K562 (cell line): Measurements from ENCODE around the gene PADI4. TPM values are rescaled to one million over a fixed set of nuclear protein-coding genes. Genes with fewer than 3 reads are reported as not detected.
A peak's percentile ranks its signal among the peaks of the same experiment; 100 is the strongest.

Experiments used
- BHLHE40 ChIP-seq: IDR thresholded peaks from 2 replicates; pipeline ENCODE4 v1.6.1; 2011; ENCODE audit warnings: low read length, improper control_type of control experiment
- CAMTA2 ChIP-seq: fragments of 250-450 bp; sonication (Bioruptor Pico); conservative IDR thresholded peaks from 2 replicates; pipeline ENCODE4 v1.5.1; 2022
- FOS ChIP-seq: IDR thresholded peaks from 3 replicates; pipeline ENCODE4 v1.6.1; 2011; ENCODE audit not compliant: insufficient read length; ENCODE audit errors: extremely low read depth
- JUN ChIP-seq, 2 experiments: sonication (generic) in 1 of 2; formaldehyde crosslinking in 1 of 2; IDR thresholded peaks; 2 replicates each; pipeline versions ENCODE4 v1.6.1 to v1.8.0; 2012 to 2022; ENCODE audit warnings: borderline replicate concordance in 2 of 2, mild to moderate bottlenecking in 2 of 2, improper control_type of control experiment in 1 of 2, low read depth in 1 of 2, low read length in 1 of 2, missing genetic modification reagents in 1 of 2
- MTA1 ChIP-seq: fragments of 450-650 bp; IDR thresholded peaks from 2 replicates; pipeline ENCODE4 v1.6.1; 2017; ENCODE audit warnings: borderline replicate concordance
- PATZ1 ChIP-seq: fragments of 250-450 bp; sonication (Bioruptor Pico); IDR thresholded peaks from 2 replicates; pipeline ENCODE4 v1.5.0; 2020; ENCODE audit warnings: mild to moderate bottlenecking, borderline replicate concordance
- RBFOX2 ChIP-seq: fragments of 200-400 bp; formaldehyde crosslinking; IDR thresholded peaks from 2 replicates; pipeline ENCODE4 v1.6.1; 2017; ENCODE audit warnings: low read depth, mild to moderate bottlenecking, low read length, moderate library complexity
- RERE ChIP-seq: sonication (generic); formaldehyde crosslinking; IDR thresholded peaks from 2 replicates; pipeline ENCODE4 v1.8.0; 2023; ENCODE audit warnings: missing genetic modification reagents, mild to moderate bottlenecking, borderline replicate concordance
- SIN3B ChIP-seq: fragments of 450-650 bp; IDR thresholded peaks from 2 replicates; pipeline ENCODE4 v1.6.1; 2017; ENCODE audit warnings: low read depth, mild to moderate bottlenecking, moderate library complexity
- STAG1 ChIP-seq: sonication (generic); formaldehyde crosslinking; IDR thresholded peaks from 2 replicates; pipeline ENCODE4 v1.5.0; 2020; ENCODE audit warnings: missing genetic modification reagents, borderline replicate concordance
- TBL1XR1 ChIP-seq, 2 experiments: IDR thresholded peaks; 2 replicates each; pipeline ENCODE4 v1.6.1; 2012; ENCODE audit warnings: improper control_type of control experiment in 2 of 2, low read length in 2 of 2, mild to moderate bottlenecking in 1 of 2
- ZBED1 ChIP-seq: IDR thresholded peaks from 2 replicates; pipeline ENCODE4 v1.6.1; 2014
- ZBTB17 ChIP-seq: fragments of 450-650 bp; formaldehyde crosslinking; IDR thresholded peaks from 2 replicates; pipeline ENCODE4 v1.4.0; 2020; ENCODE audit warnings: mild to moderate bottlenecking
- ZNF175 ChIP-seq: fragments of 200-800 bp; sonication (Bioruptor generic); IDR thresholded peaks from 2 replicates; pipeline ENCODE4 v1.6.1; 2016; ENCODE audit warnings: low read depth, mild to moderate bottlenecking, missing genetic modification characterization, missing compliant biosample characterization
- polyA plus RNA-seq, 8 experiments: library from polyadenylated mRNA; depleted of rRNA in 4 of 8; stranded (reverse) in 5 of 8; unstranded in 3 of 8; fragments of >200 nt; fragmentation: Nextera tagmentation in 2 of 8; fragmentation: Illumina TruSeq in 1 of 8; extraction: Ambion mirVana in 2 of 8; extraction: Trizol in 1 of 8; gene quantifications; 2 replicates each; pipeline versions ENCODE4 v1.2.1 to v1.2.3, GENCODE V29; 2011 to 2014; ENCODE audit warnings: inconsistent platforms in 1 of 8, missing spikeins in 1 of 8
- total RNA-seq, 7 experiments: library from RNA; depleted of rRNA in 6 of 7; stranded (reverse); fragments of >200 nt in 6 of 7; fragmentation: Illumina TruSeq in 2 of 7; extraction: Trizol in 2 of 7; gene quantifications; 2 replicates each; pipeline versions ENCODE4 v1.2.1 to v1.2.3, GENCODE V29; 2011 to 2021; ENCODE audit warnings: low replicate concordance in 1 of 7
- TF ChIP-seq, protein P1 (sequence below), 3 experiments: fragments of 200-800 bp in 1 of 3; fragments of 250-450 bp in 1 of 3; fragments of 450-650 bp in 1 of 3; sonication (Bioruptor Pico) in 1 of 3; sonication (Bioruptor generic) in 1 of 3; formaldehyde crosslinking in 1 of 3; IDR thresholded peaks; 2 replicates each; pipeline versions ENCODE4 v1.6.1 to v1.8.0; 2016 to 2022; ENCODE audit warnings: mild to moderate bottlenecking in 2 of 3, missing genetic modification characterization in 2 of 3, missing compliant biosample characterization in 1 of 3, moderate library complexity in 1 of 3

The PADI4 gene
- total and polyA plus RNA-seq, 9 of the 15 experiments (the other 6 are each of a cell fraction or from before 2014, with no cell fraction given): 0.22 to 0.33 TPM; not detected in 7

- TF ChIP-seq BHLHE40: 0 out of 2 replicates have a peak, but pooled peaks have one; percentile 11
- no peak for TF ChIP-seq TBL1XR1 (IDR thresholded peaks at IDR 0.05; ENCODE audit: low read length in 2 of 2)
- peak; percentile 80; the same call in 1 of the 2 replicates for TF ChIP-seq ZBTB17 (CRISPR knock-in tag)
- TF ChIP-seq, protein P1, sequence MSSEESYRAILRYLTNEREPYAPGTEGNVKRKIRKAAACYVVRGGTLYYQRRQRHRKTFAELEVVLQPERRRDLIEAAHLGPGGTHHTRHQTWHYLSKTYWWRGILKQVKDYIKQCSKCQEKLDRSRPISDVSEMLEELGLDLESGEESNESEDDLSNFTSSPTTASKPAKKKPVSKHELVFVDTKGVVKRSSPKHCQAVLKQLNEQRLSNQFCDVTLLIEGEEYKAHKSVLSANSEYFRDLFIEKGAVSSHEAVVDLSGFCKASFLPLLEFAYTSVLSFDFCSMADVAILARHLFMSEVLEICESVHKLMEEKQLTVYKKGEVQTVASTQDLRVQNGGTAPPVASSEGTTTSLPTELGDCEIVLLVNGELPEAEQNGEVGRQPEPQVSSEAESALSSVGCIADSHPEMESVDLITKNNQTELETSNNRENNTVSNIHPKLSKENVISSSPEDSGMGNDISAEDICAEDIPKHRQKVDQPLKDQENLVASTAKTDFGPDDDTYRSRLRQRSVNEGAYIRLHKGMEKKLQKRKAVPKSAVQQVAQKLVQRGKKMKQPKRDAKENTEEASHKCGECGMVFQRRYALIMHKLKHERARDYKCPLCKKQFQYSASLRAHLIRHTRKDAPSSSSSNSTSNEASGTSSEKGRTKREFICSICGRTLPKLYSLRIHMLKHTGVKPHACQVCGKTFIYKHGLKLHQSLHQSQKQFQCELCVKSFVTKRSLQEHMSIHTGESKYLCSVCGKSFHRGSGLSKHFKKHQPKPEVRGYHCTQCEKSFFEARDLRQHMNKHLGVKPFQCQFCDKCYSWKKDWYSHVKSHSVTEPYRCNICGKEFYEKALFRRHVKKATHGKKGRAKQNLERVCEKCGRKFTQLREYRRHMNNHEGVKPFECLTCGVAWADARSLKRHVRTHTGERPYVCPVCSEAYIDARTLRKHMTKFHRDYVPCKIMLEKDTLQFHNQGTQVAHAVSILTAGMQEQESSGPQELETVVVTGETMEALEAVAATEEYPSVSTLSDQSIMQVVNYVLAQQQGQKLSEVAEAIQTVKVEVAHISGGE (CRISPR knock-in tag; IDR thresholded peaks at IDR 0.05): no peak
- 0 out of 2 replicates have a peak, but pooled peaks have one; percentile 32 for TF ChIP-seq CAMTA2 (CRISPR knock-in tag)
- no peak for TF ChIP-seq RBFOX2
- TF ChIP-seq RERE (CRISPR knock-in tag): no peak
- no peak; the same call in 1 of the 2 replicates for TF ChIP-seq PATZ1 (CRISPR knock-in tag)
- TF ChIP-seq STAG1: peak; percentile 50; the same call in 1 of the 2 replicates
- TF ChIP-seq MTA1: no peak
- no peak for TF ChIP-seq ZNF175 (CRISPR knock-in tag)
- peak; percentile 52; the same call in 1 of the 2 replicates for TF ChIP-seq ZBED1
- 0 out of 2 replicates have a peak, but pooled peaks have one; percentile 25 for TF ChIP-seq SIN3B
- TF ChIP-seq JUN (IDR thresholded peaks at IDR 0.05; ENCODE audit: borderline replicate concordance, low read depth, low read length): no peak
- peak; percentile 46; the same call in 1 of the 2 replicates for TF ChIP-seq JUN (CRISPR knock-in tag; IDR thresholded peaks at IDR 0.05; ENCODE audit: borderline replicate concordance)
- TF ChIP-seq FOS: no peak
These were observed 98.1 kb downstream of the PADI4 start (continued) for GRCh38 chr1:17405898-17406759.
